Measurements from ENCODE around the gene SCTR. TPM values are rescaled to one million over a fixed set of nuclear protein-coding genes. Genes with fewer than 3 reads are reported as not detected.
"Not testable (repeated sequence)": the region's sequence is repeated elsewhere in the genome, so short reads cannot be mapped to it uniquely, and the experiment has no call there.

Gene SCTR
- total RNA-seq, 1 donor from 2014 or later = not detected

- no peak for DNase-seq
Measured at GRCh38 chr2:119405151-119405550, 119.1 kb downstream of the SCTR start.

- not testable (repeated sequence) for DNase-seq
Measured at GRCh38 chr2:119403618-119404017, 120.7 kb downstream of the SCTR start.

- no peak for DNase-seq
Measured at GRCh38 chr2:119402645-119403560, 121.4 kb downstream of the SCTR start.

- DNase-seq = no peak
Measured at GRCh38 chr2:119402106-119402505, 122.2 kb downstream of the SCTR start.

GRCh38 chr2:119397196-119397595 lies 127.1 kb downstream of the SCTR start:
- DNase-seq = no peak

- no peak for DNase-seq
Measured at GRCh38 chr2:119393971-119394748, 130.1 kb downstream of the SCTR start.

Other genes starting within 250 kb of the SCTR start
- gene C2orf76, start 157.6 kb downstream of the SCTR start, total RNA-seq = 12.6 and 14.6 TPM in 2 replicates
- gene DBI, start 157.5 kb downstream of the SCTR start, total RNA-seq = 82.2 and 121 TPM in 2 replicates
- gene TMEM37, start 92.6 kb downstream of the SCTR start, total RNA-seq = 0.05 and 0.51 TPM in 2 replicates
- 0.17 TPM in 1 of 2 replicates, not detected in the other for gene CFAP221, start 20.0 kb upstream of the SCTR start, total RNA-seq
- 6.5 and 8.6 TPM in 2 replicates for gene TMEM177, start 154.7 kb upstream of the SCTR start, total RNA-seq
- gene PTPN4, start 235.4 kb upstream of the SCTR start, total RNA-seq = 27.9 and 31.4 TPM in 2 replicates

All from dermis blood vessel endothelial cell (primary cell).